GM18870 (cell line): Measurements from ENCODE around the gene PTK6.
"Not testable (repeated sequence)": the region's sequence is repeated elsewhere in the genome, so short reads cannot be mapped to it uniquely, and the experiment has no call there.

Experiments used
- ATAC-seq: cut with Tn5 transposase; IDR thresholded peaks from one replicate; pipeline ENCODE4 v1.9.1; 2021; ENCODE audit warnings: moderate library complexity; ENCODE audit not compliant: unreplicated experiment

Gene PTK6

GRCh38 chr20:63536997-63537524 lies at the start of gene PTK6:
PTK6 (minus strand) TSS chr20:63537376; CDS start chr20:63537314, 62 bp downstream.
- no peak for ATAC-seq

- no peak for ATAC-seq
Measured at GRCh38 chr20:63586797-63587196, 49.6 kb upstream of the PTK6 start.

GRCh38 chr20:63585616-63586565 lies 48.7 kb upstream of the PTK6 start:
- ATAC-seq, result no peak

GRCh38 chr20:63582382-63583063 lies 45.3 kb upstream of the PTK6 start:
- ATAC-seq, result no peak

- no peak for ATAC-seq
Measured at GRCh38 chr20:63580796-63581461, 43.8 kb upstream of the PTK6 start.

GRCh38 chr20:63579017-63579694 lies 42.0 kb upstream of the PTK6 start:
- ATAC-seq, result no peak

GRCh38 chr20:63578224-63579016 lies 41.2 kb upstream of the PTK6 start:
- ATAC-seq, result no peak

- no peak for ATAC-seq
Measured at GRCh38 chr20:63577317-63577894, 40.2 kb upstream of the PTK6 start.

GRCh38 chr20:63576311-63576710 lies 39.1 kb upstream of the PTK6 start:
- no peak for ATAC-seq

- no peak for ATAC-seq
Measured at GRCh38 chr20:63574829-63575743, 37.9 kb upstream of the PTK6 start.

GRCh38 chr20:63574156-63574828 lies 37.1 kb upstream of the PTK6 start, which contains the start of gene HELZ2:
HELZ2 (minus strand) TSS chr20:63574239; CDS start chr20:63572385, 1,854 bp downstream.
- no peak for ATAC-seq

- no peak for ATAC-seq
Measured at GRCh38 chr20:63573647-63574131, 36.5 kb upstream of the PTK6 start.

GRCh38 chr20:63572788-63573646 lies 35.8 kb upstream of the PTK6 start:
- ATAC-seq, result no peak

- ATAC-seq, result no peak
Measured at GRCh38 chr20:63572071-63572787, 35.1 kb upstream of the PTK6 start.

GRCh38 chr20:63571087-63571478 lies 33.9 kb upstream of the PTK6 start:
- not testable (repeated sequence) for ATAC-seq
